Umbilical cord (tissue), 2 donors: ENCODE measurements around the gene TCAP. TPM values are rescaled to one million over a fixed set of nuclear protein-coding genes. Genes with fewer than 3 reads are reported as not detected.
"Not testable (repeated sequence)": the region's sequence is repeated elsewhere in the genome, so short reads cannot be mapped to it uniquely, and the experiment has no call there.

ENCODE experiments used
- DNase-seq: peaks from one replicate; pipeline ENCODE4 v3.0.0-alpha.2; 2015; ENCODE audit warnings: low spot score
- total RNA-seq: library from RNA; depleted of rRNA; stranded (reverse); fragments of >200 nt; gene quantifications from one replicate; pipeline ENCODE4 v1.2.3, GENCODE V29; 2014; ENCODE audit warnings: low replicate concordance; ENCODE audit not compliant: insufficient read depth

TCAP gene
- total RNA-seq, 1 donor from 2014 or later: 0.24 TPM

- DNase-seq: no peak
These were observed 13.4 kb downstream of the TCAP start for GRCh38 chr17:39678340-39679116.

- no peak for DNase-seq
These were observed 14.5 kb downstream of the TCAP start for GRCh38 chr17:39679521-39680192.

GRCh38 chr17:39683295-39683939 is 18.3 kb downstream of the TCAP start:
- DNase-seq: no peak

GRCh38 chr17:39684369-39685192 is 19.4 kb downstream of the TCAP start:
- DNase-seq: no peak

- DNase-seq: no peak
These were observed 22.0 kb downstream of the TCAP start for GRCh38 chr17:39687101-39687545.

- peak; percentile 94 for DNase-seq
These were observed 22.7 kb downstream of the TCAP start, which contains the start of gene PGAP3 for GRCh38 chr17:39687546-39688474. TSS of gene PGAP3 (minus strand) at chr17:39688057. CDS start at chr17:39688014, 43 bp downstream.

GRCh38 chr17:39688475-39688835 is 23.3 kb downstream of the TCAP start:
- DNase-seq: no peak

GRCh38 chr17:39688945-39689344 is 23.8 kb downstream of the TCAP start:
- no peak for DNase-seq

GRCh38 chr17:39694593-39694992 is 29.4 kb downstream of the TCAP start:
- no peak for DNase-seq

GRCh38 chr17:39695089-39695474 is 29.9 kb downstream of the TCAP start:
- no peak for DNase-seq

GRCh38 chr17:39696731-39697130 is 31.6 kb downstream of the TCAP start:
- DNase-seq: no peak

GRCh38 chr17:39697961-39698360 is 32.8 kb downstream of the TCAP start:
- no peak for DNase-seq

GRCh38 chr17:39699157-39699817 is 34.1 kb downstream of the TCAP start:
- DNase-seq: not testable (repeated sequence)

GRCh38 chr17:39699818-39700147 is 34.6 kb downstream of the TCAP start, which contains the start of gene ERBB2:
TSS of gene ERBB2 (plus strand) at chr17:39700064. CDS start at chr17:39700239, 175 bp downstream.
- peak; percentile 95 for DNase-seq

GRCh38 chr17:39700148-39700987 is 35.2 kb downstream of the TCAP start:
- peak; percentile 73 for DNase-seq

- DNase-seq: no peak
These were observed 36.0 kb downstream of the TCAP start for GRCh38 chr17:39701012-39701783.

- DNase-seq: no peak
These were observed 36.8 kb downstream of the TCAP start for GRCh38 chr17:39701784-39702422.
